Activated effector memory CD4-positive, alpha-beta T cell treated with Interleukin-2 at 50 U/mL for 16 hours (primary cell): ENCODE data around the gene UNG.
"Not testable (repeated sequence)": the region's sequence is repeated elsewhere in the genome, so short reads cannot be mapped to it uniquely, and the experiment has no call there.

Source experiments
- DNase-seq: peaks from one replicate; pipeline ENCODE4 v3.0.0-alpha.2; 2020

UNG gene

DNA sequence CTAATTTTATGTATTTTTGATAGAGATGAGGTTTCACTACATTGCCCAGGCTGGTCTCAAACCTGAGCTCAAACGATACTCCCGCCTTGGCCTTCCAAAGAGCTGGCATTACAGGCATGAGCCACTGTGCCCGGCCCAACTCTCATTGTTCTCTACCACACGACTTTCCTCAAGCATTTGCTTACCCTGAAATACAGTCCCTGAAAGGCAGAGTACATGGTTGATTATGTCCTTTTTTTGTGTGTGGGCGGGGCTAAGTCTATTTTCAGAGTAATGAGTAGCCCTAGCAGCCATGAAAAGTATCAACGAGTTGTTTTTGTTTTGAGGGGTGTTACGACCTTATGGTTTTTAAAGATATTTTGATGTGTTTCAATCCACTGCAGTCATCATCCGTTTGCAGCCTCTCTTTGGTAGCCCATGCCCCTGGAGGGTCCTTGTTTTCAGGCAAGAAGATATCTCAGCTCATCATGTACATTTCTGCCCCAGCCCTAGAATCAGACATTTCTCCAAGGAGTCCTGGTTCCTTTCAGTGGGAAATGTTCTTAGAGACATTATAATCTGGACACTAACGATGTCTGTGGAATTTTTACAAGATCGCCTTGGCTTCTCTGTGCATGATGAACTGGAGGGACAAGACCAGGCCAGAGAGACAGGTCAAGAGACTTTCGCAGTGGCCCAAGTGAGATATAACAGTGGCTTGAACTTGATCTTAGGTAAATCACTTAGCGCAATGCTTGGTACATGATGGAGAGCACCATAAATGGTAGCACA, 27.7 kb downstream of the UNG start:
- no peak for DNase-seq

DNA sequence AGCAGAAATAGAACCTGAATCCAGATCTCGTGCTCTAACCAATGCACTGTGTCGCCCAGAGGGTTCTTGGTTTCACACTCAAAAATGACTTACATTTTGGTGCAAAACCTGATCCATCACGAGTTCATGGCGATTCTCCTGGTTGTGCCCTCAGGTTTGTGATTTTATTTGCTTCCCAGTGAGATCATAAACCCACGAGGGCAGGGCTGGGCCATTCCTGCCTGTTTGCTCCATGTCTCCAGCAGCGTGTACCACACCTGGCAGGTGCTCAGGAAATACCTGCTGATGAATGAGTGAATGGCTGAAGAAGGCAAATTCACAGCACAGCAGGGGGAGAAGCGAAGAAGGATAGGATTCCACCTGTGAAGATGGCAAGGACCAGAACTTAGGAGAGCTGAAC, 28.4 kb downstream of the UNG start:
- DNase-seq: no peak

DNA sequence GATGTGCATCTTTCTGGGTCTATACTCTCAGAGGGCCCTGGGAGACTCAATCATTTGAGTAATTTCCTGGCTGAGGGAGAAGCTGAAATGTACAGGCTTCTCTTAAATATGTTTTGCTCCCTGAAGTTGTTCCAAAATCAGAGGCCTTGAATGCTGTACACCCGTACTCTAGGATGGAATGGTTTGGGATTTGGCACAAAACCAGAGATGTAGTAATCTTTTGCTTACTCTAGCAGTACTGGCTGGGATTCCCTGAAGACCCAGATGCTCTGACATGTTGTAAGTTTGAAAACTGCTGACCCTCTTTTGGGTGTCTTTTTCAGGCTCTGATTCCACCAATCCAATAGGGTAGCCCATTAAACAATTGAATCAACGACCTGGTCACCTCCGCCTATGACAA, 29.4 kb downstream of the UNG start:
- DNase-seq: no peak

DNA sequence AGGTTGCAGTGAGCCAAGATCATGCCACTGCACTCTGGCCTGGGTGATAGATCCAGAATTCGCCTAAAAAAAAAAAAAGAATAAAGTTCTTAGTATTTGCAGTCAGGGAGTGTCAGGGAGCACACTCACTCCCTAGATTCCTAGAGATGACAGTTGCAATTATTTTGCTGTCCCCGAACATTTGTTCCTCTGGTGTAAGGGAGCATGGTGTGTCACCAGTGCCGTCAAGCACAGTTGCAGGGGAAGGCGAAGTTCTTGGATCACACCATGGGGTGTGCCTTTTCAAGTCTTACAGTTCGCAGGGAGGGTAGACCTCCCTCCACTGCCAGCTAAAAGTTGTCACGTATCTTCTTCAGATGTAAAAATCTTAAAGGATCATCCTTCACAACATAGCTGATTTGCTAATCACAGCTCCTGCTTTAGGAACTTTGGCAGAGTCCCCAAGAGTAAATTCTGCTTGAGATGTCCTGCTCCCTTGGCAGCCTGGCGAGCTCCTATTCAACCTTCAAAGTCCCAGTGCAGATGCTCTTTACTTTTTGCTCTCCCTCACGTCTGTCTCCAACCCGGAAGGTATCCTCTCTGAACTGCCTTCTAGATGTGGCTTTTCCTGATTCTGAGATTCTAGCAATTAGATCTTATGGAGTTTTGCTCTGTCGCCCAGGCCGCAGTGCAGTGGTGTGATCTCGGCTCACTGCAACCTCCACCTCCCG, 30.3 kb downstream of the UNG start:
- no peak for DNase-seq

DNA sequence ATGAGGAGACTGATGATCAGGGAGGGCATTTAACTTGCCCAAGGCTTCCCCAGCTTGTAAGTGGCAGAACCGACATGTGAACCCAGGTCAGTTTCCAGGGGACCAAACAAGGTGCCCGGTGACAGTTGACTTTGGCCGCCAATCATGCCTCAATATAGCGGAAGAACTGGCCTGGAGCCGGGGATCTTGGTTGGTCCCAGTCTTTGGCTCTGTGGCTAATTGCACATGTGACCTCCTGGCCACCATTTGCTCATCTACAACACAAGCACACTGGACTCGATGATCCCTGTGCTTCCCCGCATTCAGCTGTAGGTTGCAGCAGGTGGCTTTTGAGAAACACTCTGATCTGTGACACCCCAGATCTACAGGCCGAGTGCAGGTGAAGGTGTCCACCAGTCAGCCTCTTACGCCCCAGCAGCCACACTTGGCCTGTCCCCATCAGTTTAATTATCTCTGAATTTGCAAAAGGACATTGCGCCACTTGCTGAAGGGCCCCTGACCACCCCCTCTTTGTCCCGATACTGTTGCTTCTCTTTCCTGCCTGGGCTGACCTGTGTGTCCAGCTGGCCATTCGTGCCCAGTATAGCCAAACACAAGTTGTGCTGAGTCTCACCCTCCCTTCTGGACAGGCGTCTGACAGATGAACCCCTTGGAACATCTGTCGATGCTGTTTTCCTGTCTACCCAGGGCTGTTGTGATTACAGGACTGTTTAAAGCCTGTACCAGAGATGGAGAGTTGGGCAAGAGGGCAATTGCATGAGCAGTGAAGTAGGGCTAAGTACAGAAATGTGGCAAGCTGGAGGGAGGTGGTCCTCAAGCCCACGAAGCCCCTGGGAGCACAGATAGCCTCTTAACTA, 33.1 kb downstream of the UNG start:
- no peak for DNase-seq

DNA sequence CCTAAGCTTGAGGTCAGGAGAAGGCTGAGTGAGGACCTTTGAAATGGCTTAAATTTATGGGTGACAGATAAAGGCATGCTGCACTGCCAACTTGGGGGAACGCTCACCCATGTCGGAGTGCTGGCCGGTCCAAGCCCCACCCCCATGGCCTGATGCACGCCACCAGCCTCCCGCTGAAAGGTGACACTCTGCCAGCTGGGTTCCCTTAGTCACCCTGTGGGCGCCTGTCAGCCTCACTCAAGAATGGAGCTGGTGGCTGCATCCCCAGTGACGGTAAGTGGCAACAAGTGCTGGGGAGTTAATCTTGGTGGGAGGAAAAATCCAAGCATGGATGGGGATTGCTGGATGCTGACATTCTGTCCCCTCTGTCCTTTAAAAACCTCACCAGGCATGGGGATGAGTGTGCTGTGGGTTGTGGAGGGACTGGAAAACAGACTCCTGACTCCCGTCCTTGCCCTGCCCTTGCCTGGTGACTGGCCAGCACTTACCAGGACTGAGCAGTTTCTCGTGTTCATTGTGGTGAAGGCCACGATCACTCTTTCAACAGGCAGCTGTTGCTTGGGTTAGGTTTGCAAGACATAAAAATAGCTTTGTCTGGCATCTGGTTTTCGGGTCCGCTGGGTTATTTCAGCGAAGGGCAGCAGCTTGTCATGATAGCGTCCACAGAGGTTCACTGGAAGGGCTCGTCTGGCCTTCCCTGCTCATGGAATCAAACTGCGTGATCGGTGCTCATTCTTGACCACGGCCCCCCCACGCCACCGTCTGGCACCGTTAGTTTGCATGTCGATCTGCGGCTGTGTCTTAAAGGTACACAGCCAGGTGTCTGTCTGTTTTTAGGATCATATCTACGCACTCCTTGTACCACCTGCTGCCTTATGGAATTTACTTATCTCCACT, 34.0 kb downstream of the UNG start:
- DNase-seq: no peak

DNA sequence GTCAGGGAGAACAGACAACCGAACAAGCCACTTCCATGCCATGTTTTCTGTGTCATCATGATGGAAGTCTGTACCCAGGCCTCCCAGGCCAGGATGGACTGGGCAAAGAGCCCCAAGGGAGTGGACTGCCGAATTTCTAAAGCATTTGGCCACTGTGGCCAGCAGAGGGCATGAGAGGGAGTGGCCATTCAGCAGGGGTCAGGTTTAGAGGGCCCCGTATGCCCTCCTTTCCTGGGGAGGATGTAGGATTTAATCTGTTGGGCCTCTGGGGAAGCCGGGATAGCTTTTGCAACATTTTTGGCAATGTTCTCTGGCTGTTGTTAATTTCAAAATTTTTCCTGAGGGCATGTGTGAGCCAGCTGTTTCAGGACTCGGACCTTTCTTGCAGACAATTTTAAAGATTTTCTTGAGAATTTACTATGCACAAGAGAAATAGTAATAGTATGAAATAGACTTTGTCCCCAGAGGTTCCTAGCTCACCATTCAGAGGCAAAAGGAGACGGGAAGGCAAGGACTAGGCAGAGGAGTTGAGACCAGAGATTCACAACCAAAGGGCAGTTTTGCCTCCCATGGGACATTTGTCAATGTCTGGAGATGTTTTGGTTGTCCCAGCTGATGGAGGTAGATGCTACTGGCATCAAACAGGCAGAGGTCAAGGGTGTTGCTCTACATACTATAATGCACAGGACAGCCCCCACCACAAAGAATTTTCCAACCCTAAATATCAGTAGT, 37.0 kb downstream of the UNG start:
- no peak for DNase-seq

DNA sequence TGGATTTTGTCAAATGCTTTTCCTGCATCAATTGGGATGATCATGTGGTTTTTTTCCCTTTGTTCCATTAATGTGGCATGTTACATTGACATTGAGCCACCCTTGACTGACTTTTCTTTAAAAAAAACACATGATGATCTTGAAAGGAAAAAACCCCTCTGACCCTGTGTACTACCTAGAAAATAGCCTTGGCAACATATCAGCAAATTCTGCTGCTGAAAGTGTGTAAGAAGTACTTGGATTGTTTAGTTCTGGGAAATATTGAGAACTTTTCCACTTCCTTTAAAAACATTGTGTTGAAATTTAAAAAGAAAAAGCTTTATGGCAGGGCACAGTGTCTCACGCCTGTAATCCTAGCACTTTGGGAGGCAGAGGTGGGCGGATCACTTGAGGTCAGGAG, 39.7 kb downstream of the UNG start:
- DNase-seq: no peak

DNA sequence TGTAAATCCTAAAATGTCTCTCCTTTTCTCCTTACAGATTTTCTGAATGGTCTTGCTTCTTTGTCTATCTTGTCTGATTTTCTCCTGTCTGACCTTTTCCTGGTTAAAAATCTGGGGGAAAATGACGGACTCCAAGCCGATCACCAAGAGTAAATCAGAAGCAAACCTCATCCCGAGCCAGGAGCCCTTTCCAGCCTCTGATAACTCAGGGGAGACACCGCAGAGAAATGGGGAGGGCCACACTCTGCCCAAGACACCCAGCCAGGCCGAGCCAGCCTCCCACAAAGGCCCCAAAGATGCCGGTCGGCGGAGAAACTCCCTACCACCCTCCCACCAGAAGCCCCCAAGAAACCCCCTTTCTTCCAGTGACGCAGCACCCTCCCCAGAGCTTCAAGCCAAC, 42.0 kb downstream of the UNG start:
- DNase-seq: no peak

DNA sequence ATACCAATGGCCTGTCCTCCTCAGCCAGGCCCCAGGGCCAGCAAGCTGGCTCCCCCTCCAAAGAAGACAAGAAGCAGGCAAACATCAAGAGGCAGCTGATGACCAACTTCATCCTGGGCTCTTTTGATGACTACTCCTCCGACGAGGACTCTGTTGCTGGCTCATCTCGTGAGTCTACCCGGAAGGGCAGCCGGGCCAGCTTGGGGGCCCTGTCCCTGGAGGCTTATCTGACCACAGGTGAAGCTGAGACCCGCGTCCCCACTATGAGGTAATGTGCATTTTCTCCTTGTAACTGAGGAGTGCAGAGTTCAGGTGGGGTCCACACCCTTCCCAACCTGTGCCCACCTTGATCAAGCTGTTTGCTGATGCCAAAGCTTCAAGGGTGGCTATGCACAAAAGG, 42.4 kb downstream of the UNG start:
- DNase-seq: no peak

DNA sequence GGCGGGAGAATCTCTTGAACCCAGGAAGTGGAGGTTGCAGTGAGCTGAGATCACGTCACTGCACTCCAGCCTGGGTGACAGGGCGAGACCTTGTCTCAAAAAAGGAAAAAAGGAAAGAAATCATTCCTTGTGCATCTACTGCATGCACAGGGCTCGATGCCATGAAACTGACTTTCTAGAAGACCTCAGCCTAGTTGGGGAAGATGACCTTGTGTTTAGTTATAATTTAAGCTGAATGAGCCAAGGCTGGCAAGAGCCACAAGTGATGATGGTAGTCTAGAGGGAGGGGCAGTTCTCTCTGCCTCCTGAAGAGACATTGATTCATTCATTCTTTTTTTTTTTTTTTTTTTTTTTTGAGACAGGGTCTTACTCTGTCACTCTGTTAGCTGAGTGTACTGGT, 43.2 kb downstream of the UNG start:
- no peak for DNase-seq

DNA sequence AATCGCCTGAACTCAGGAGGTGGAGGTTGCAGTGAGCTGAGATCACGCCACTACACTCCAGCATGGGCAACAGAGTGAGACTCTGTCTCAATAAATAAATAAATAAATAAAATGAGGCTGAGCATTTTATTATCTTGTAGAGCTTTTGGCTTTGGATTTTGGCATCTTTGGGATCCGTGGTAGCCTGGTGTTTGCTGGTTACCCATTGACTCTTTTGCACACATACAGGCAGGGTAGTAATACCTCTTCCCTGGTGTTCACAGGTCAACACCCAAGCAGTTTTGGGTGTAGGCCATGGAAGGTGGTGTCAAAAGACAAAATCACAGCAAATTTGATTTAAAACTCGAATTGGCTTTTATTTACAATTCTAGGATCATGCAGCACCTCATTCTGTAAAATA, 46.8 kb downstream of the UNG start:
- no peak for DNase-seq

DNA sequence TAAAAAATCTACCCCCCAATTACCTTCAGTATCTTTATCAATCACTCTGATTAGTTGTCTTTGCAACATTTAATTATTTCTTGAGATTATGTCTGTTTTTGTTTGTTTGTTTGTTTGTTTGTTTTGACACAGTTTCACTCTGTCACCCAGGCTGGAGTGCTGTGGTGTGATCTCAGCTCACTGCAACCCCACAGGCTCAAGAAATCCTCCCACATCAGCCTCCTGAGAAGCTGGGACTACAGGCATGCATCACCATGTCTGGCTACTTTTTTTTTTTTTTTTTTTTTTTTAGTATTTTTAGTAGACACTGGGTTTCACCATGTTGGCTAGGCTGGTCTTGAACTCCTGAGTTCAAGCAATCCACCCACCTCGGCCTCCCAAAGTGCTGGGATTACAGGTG, 49.7 kb downstream of the UNG start:
- DNase-seq: not testable (repeated sequence)

DNA sequence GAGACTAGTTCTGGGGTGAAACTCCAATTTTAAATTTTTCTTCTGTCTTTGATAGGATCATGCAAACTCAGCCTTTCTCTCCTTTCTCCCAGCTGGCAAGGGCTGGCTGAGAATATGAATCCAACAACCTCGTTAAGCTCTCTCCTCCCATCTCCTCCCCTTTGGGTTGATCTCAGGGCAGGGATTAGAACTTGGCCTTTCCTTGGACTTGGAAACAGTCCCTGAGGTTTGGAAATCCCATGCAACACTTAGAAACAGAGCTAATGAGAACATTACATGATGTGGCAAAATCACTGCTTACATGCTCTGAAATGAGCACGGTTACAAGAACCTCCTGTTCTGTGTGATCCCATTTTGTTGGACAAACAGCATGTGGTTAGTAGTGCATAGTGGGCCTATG, 50.6 kb downstream of the UNG start:
- DNase-seq: no peak

DNA sequence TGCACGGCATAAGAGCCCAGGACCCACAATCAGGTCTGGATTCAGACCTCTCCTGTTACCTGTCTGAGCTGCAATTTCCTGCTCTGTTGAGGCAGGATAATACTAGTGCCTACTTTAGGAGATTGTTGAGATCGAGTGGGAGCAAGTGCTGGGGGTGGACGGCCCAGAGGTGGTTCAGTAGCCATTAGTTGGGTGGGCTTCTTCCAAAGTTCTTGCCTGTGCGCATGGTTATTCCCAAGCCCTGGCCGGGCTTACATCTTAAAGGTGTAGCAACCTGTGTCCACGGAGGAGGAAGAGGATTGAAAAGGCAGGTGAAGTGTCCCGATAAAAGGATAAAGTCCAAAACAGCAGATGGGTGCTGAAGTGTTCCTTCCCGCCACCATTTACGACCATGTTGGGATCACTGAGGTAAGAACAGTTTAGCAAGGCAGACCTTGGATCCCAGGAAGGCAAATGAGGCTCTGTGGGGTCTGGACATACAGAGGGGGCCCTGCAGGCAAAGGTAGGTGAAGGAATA, 52.8 kb downstream of the UNG start:
- DNase-seq: no peak

DNA sequence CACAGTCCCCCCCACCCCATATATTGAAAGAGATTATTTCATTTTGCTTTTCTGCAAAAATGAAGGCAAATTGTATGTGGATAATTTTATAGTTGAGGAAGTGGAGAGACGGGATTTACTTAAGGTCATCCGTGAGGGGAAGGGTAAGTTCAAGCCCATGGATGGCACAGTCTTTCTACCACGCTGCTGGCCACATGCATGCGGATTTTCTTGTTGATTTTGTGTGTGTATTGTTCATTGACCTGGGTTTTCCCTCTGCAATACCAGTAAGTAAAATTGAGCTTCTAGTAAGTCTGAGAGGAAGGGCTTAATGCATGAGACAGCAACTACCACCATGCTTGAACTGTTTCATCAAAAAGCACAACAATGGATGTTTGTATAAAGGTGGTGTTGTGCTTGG, 54.1 kb downstream of the UNG start:
- no peak for DNase-seq

DNA sequence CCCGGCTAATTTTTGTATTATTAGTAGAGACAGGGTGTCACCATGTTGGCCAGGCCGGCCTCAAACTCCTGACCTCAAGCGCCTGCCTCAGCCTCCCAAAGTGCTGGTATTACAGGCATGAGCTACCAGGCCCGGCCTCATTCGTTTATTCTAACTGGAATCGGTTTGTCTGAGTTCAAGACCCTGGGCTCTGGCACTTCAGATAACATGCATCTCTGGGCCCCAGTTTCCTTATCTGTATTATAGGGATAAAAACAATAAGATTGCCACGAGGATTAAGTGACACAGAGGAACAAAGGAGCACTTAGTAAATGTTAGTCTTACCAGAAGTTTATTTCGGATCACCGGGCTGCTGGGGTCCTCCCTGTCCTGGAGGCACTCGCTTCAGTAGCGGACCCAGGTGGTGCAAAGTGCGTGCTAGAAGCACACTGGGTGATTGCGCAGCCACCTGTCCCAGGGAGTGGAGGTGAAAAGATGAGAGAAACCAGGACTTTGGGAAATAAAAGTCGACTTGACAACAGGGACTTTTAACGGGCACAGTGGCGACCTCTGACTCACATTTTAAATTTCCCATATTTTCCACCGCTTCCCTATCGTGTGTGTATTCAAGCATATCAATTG, 56.5 kb downstream of the UNG start:
- no peak for DNase-seq

DNA sequence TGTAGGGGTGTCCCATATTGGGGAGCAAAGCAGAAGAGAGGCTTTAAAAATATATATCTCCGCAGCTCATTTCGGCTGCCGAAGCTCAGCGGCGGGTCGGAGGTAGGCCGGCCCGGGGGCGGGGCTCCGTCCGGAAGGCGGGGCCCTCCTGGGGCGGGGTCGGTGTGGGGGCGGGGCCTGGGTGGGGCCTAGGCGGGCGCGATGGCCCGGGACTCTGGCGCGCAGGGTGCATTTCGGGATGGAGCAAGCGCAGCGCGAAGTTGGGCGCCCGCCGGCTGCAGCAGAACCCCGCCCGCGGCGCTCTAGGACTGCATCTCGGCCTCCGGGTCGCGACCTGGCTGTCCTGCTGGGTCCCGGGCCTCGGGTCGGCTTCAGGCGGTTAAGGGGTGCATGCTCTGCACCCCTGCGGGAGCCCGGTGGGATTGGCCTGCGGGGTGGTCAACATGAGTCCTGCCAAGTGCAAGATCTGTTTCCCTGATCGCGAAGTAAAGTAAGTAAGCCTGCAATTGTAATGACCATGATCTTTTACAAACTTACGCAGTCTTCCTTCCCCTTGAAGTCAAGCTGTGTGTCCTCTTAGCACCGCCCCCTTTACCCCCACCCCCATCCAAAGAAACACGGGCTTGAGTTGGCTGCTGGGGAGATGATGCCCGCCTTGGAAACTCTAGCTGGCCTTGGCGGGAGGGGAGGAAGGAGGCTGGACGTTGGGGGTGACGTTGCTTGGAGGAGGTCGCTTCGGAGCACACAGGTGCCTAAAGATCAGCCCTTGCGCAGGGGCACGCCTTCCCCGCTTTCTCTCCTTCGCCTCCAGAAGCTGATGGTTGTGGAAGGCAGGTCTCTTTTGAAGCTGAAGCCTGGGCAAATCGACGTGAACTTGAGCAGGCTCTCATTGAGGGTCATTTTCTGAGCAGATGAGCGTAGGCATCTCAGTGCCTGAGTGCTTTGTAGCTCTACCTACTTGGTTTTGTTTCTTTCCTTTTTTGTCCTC, 57.3 kb downstream of the UNG start:
- peak; percentile 76 for DNase-seq

DNA sequence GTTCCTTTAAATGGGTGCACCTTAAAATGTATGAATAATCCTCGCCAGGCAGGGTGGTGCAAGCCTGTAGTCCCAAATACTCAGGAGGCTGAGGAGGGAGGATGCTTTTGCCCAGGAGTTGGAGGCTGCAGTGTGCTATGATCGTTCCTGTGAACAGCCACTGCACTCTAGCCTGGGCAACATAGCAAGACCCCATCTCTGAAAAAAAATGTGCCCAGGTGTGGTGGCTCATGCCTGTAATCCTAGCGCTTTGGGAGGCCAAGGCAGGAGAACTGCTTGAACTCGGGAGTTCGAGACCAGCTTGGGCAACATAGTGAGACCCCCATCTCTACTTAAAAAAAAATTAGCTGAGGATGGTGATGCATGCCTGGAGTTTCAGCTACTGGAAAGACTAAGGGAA, 58.6 kb downstream of the UNG start:
- no peak for DNase-seq

DNA sequence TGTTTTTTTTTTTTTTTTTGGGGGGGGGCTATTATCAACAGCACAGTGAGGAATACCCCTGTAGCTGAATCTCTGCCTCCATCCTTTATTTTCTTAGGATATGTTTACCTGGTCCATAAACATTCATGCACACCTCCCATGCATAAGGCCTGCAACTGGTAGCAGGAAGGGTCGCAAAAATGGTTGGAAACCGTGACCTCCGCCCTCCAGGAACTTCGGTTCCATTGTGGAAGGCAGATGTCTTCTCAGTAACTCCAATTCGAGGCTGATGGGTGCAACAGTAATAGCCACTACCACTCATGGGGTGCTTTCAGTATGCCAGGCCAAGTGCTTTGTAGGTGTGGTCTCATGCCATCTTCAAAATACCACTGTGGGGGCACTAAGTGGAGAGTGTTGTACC, 59.2 kb downstream of the UNG start:
- no peak for DNase-seq
